Stimulated activated CD4-positive, alpha-beta T cell treated with anti-CD3 and anti-CD28 coated beads, Interleukin-12 subunit alpha, Interleukin-12 subunit beta, amount 100 ng/mL, for 24 hours (primary cell): ENCODE results near the gene NYNRIN.
"Not testable (repeated sequence)": the region's sequence is repeated elsewhere in the genome, so short reads cannot be mapped to it uniquely, and the experiment has no call there.

Experiments used
- DNase-seq, 2 experiments: peaks; one replicate each; pipeline ENCODE4 v3.0.0-alpha.2; 2020; ENCODE audit warnings: low read depth in 2 of 2

The NYNRIN gene

DNA sequence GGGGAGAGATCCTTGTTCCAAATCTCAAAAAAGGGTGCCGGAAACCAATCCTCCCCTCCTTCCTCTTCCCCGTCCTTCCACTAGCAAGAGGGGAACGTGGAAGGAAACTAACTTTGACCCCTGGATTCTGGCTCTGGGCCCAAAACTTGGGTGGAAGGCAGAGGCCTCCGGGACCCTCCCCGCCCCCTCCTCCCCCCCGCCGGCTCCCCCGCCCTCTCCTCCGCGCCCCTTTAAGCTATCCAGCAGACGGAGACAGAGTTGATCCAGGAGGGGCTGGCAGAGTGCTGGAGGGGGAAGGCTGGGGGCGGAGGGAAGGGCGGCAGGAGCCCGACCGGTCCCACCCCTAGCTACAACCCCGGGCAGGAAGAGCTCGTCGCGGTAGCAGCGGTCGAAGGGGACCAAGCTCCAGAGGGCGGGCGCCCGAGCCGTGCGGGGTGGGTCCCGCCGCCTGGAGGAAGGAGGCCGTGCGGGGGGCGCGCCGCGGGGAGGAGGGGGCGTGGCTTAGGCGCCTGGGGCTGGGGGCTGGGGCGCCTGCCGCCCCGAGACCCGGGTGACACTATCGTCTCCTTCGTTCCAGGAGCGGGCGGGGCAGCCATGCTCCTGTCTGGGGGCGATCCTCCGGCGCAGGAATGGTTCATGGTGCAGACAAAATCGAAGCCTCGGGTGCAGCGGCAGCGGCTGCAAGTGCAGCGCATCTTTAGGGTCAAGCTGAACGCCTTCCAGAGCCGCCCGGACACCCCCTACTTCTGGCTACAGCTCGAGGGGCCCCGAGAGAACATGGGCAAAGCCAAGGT lies at the start of gene NYNRIN:
Gene NYNRIN, plus strand, starts transcription at position 351 of the 794 bp plus-strand sequence. Its CDS starts 244 bp downstream, at position 595.
- DNase-seq, result no peak

DNA sequence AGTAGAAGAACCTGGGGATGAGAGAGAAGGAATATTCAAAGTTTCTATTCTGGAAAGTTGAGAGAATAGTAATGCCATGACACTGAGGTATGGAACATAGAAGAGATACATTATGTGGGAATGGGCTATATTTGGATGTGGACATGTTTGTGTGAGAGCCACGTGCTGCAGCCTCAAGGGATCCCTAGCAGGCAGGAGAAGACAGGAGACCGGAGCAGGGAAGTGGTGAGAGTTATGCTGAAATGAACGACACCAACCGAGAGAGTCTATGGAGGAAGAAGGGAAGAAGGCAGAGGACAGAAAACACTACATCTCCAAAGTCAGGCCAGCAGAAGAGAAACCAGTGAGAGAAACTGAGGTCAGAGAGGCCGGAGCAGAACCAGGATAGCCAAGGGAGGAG lies 49.1 kb upstream of the NYNRIN start:
- DNase-seq, result no peak

- DNase-seq, result no peak
Observed at GRCh38 chr14:24351517-24351916, 47.3 kb upstream of the NYNRIN start.

GRCh38 chr14:24353559-24354481 lies 45.0 kb upstream of the NYNRIN start:
- no peak for DNase-seq

DNA sequence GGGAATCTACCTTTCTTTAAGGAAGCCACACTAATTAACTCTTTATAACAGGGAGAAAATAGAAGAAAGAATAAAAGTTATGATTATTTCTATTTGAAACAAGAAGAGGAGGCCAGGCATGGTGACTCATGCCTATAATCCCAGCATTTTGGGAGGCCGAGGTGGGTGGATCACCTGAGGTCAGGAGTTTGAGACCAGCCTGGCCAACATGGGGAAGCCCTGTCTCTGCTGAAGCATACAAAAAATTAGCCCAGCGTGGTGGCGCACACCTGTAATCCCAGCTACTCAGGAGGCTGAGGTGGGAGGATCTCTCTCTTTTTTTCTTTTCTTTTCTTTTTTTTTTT lies 44.3 kb upstream of the NYNRIN start:
- not testable (repeated sequence) for DNase-seq

- DNase-seq, result no peak
Observed at GRCh38 chr14:24355009-24355408, 43.8 kb upstream of the NYNRIN start.

GRCh38 chr14:24356208-24356607 lies 42.6 kb upstream of the NYNRIN start:
- DNase-seq, result no peak

DNA sequence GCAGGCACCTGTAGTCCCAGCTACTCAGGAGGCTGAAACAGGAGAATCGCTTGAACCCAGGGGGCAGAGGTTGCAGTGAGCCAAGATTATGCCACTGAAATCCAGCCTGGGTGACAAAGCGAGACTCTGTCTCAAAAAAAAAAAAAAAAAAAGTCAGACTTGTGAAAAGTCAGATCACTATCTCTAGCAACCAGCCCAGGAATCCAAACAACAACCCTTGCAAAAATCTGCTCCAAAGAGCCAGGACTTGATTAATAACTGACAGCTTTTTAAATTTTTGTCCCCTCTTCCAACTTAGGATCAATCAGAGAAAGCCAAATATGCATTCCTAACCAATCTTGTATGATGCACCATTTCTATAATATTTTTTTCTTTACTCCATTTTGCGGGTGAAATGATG lies 38.5 kb upstream of the NYNRIN start:
- no peak for DNase-seq

GRCh38 chr14:24361326-24361725 lies 37.5 kb upstream of the NYNRIN start:
- DNase-seq, result no peak

GRCh38 chr14:24362241-24362960 lies 36.4 kb upstream of the NYNRIN start:
- DNase-seq, result no peak

DNA sequence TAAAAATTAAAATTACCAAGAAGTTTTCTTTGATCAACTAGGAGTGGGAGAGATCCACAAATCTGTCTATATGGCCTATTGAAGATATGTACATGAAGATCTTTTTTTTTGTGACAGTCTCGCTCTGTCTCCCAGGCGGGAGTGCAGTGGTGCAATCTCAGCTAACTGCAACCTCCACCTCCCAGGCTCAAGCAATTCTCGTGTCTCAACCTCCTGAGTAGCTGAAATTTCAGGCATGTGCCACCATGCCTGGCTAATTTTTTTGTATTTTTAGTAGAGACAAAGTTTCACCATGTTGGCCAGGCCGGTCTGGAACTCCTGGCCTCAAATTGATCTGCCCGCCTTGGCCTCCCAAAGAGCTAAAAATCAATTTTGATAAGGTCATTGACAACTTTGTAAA lies 35.4 kb upstream of the NYNRIN start:
- DNase-seq, result no peak

- no peak for DNase-seq
Observed at GRCh38 chr14:24364841-24365240, 34.0 kb upstream of the NYNRIN start.

DNA sequence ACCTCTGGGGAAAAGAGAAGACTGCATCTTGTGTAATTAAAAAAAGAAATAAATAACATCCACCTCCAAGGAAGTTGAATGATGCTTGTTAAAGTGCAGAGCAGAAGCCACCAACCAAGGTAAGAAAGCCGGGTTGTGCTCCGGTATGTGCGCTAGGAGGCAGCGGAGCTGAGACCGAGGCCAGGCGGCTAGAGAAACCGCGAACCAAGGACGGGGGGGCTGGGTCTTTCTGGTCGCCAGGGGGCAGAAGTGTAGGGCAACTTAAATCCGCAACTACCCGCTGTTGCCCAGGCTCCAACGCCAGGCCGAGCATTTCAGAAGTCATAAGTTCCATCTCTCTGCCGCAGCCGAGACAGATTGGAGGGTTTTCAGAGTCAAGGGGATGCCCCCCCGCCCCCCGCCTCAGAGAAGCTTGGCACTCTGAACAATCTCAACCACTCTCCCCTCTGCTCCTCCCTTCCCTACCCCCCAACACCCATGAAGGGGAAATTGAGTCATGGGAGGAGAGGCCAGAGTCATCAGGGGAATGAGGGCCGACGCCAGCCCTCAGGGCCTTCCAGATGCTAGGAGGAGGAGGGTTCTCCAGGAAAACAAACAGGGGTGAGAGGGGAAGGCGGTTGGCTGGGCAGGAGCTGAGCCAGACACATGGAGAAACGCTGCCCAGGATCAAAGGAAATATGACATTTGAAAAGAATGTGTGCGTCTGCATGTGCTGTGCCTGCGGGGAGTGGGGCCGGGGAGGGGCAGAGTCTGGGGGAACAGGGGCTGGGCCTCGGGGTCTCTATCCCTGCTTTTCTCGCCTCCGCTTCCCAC lies 33.0 kb upstream of the NYNRIN start:
- DNase-seq, result peak; percentile 47 to 61

GRCh38 chr14:24366413-24366720 lies 32.4 kb upstream of the NYNRIN start:
- no peak for DNase-seq

DNA sequence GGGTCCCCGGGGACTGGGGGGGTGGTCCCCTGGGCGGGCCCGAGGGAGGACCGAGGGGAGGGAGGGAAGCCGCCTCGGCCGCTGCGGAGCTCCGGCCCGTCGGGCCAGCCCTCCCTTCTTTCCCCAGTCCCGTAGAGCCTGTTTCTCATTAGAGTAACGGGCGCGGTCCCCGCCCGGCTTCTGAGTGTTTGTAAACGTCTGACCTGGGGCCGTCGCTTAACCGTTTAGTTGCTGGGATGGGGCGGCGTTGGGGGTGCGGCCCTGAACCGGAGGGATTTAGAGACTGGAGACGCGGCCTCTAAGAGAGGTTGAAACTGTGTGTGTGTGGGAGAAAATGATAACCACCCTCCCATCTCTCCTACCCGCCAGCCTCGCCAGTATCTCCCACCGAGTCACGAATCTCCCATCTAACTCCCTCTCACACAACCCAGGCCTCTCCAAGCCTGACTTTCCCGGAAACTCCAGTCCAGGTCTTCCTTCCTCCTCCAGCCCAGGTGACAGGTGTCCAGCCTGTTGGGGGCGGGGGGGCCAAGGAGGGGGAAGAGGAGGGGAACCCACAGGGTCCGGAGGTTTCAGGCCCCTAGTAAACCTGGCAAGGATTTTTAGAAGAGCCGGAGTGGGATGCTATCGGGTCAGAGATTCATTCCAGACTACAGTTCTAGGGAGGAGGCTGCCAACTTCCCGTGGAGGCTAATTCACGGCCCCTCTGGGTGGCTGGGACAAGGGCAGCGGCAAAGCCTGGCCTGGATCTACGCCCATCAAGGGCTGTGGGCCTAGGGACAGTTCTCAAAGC lies 31.9 kb upstream of the NYNRIN start:
- no peak for DNase-seq

GRCh38 chr14:24367514-24368211 lies 31.1 kb upstream of the NYNRIN start, which contains the start of gene NFATC4:
Gene NFATC4, plus strand, starts transcription at chr14:24368184. Its CDS starts 157 bp downstream, at chr14:24368341.
- no peak for DNase-seq

DNA sequence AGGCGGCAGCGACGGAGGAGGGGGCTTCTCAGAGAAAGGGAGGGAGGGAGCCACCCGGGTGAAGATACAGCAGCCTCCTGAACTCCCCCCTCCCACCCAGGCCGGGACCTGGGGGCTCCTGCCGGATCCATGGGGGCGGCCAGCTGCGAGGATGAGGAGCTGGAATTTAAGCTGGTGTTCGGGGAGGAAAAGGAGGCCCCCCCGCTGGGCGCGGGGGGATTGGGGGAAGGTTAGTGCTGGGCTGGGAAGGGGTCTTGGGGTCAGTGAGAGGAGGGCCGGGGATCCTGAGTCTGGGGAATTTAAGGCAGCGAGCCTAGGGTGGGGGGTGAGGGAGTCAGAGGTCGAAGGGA lies 30.6 kb upstream of the NYNRIN start:
- no peak for DNase-seq

- no peak for DNase-seq
Observed at GRCh38 chr14:24368562-24369252, 30.1 kb upstream of the NYNRIN start.

DNA sequence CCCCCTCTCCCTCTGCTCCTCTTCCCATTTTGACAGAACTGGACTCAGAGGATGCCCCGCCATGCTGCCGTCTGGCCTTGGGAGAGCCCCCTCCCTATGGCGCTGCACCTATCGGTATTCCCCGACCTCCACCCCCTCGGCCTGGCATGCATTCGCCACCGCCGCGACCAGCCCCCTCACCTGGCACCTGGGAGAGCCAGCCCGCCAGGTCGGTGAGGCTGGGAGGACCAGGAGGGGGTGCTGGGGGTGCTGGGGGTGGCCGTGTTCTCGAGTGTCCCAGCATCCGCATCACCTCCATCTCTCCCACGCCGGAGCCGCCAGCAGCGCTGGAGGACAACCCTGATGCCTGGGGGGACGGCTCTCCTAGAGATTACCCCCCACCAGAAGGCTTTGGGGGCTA lies 29.3 kb upstream of the NYNRIN start:
- DNase-seq, result no peak
